ENCODE data around the gene HFE.

Gene HFE

DNA sequence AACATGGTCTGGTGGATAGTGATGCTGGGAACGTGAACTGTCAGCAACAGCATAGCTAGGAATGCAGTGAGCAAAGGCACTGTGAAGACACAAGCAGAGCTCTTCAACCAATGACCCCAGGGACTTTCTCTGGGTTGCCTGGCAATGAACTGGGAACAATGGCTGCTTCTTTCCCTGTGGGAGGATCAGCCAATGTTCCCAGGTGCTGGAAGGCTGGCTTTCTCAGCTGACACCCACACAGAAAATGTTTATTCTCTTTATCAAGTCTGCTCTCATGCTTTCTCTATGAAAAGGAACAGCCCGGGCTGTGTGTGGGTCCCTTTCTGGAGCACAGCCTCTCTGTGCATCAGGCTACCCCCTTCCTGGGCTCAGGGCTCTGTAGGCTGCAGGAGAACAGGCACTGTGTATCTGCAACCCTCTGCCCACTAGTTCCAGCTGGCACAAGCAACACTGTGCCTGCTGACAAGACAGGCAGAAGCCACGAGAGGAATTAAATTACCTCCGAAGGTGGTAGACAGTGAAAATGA is 54.2 kb downstream of the HFE start:
- CTCF ChIA-PET: no interaction called here
- H3K4me1 ChIP-seq (ENCODE audit: control insufficient read depth, insufficient read depth, low read length): no peaks in the 10 kb centered on the region
- H3K36me3 ChIP-seq (ENCODE audit: control insufficient read depth in 2 of 2, insufficient read depth in 1 of 2, low read length in 2 of 2): no peaks in the 10 kb centered on the region
- no peak overlapping the region for H3K4me3 ChIP-seq (ENCODE audit: low read depth, low read length)
- H3K9me3 ChIP-seq (ENCODE audit: control insufficient read depth, insufficient read depth, low read depth, low read length): no peaks in the 10 kb centered on the region
- TF ChIP-seq ZFHX2 (tag by site-specific recombination; conservative IDR thresholded peaks at IDR 0.05) (peak; percentile 26), ZNF112 (tag by site-specific recombination; IDR thresholded peaks at IDR 0.05) (no peak), ZNF48 (tag by site-specific recombination; IDR thresholded peaks at IDR 0.05) (no peak), ZNF366 (tag by site-specific recombination; conservative IDR thresholded peaks at IDR 0.05) (no peak), EGR2 (tag by site-specific recombination; IDR thresholded peaks at IDR 0.05; ENCODE audit: low read depth) (peak; percentile 22; the same call in 1 of the 2 replicates)
- POLR2A ChIA-PET: interaction anchor here (1.0 to 2.3 kb wide), 3 partner anchors 9 to 18 kb away, joined by 4 to 12 read pairs (median 11); a partner anchor contains a TSS
- no peak overlapping the region for H3K27ac ChIP-seq (ENCODE audit: extremely low read depth, low read depth, low read length)

DNA sequence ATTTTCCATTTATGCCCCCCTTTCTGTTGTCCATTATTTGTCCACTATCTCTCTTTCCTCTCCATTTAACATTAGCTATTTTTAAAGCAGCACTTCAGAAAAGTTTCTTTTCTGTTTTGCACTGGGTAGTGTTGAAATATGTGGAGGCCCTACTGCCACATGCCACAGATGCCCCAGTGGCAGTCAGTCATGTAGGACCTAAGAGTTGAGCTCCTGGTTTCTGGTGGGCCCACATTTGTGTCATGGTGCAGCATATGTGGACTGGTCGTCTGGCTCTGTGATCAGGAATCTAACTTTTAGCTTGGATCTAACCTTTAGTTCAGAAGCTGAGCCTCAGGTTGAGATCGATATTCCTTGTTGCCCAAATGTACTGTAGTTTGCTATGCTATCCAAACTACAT is 54.8 kb downstream of the HFE start:
- Histone ChIP-seq H3K4me3 (ENCODE audit: low read depth, low read length) (no peak overlapping the region), H3K4me1 (ENCODE audit: control insufficient read depth, insufficient read depth, low read length) (no peaks in the 10 kb centered on the region), H3K36me3 (ENCODE audit: control insufficient read depth in 2 of 2, insufficient read depth in 1 of 2, low read length in 2 of 2) (no peaks in the 10 kb centered on the region), H3K27ac (ENCODE audit: extremely low read depth, low read depth, low read length) (no peak overlapping the region), H3K9me3 (ENCODE audit: control insufficient read depth, insufficient read depth, low read depth, low read length) (no peaks in the 10 kb centered on the region)
- POLR2A ChIA-PET: interaction anchor here (1.0 to 2.3 kb wide), 3 partner anchors 9 to 18 kb away, joined by 4 to 12 read pairs (median 11); a partner anchor contains a TSS
- TF ChIP-seq ZNF610 (tag by site-specific recombination; IDR thresholded peaks at IDR 0.05; ENCODE audit: borderline replicate concordance): no peak
- TF ChIP-seq ZNF600 (tag by site-specific recombination; IDR thresholded peaks at IDR 0.05): no peak
- no peak for TF ChIP-seq ZNF701 (tag by site-specific recombination; IDR thresholded peaks at IDR 0.05)
- TF ChIP-seq ZNF311 (tag by site-specific recombination; IDR thresholded peaks at IDR 0.05; ENCODE audit: borderline replicate concordance): no peak
- TF ChIP-seq ZNF629 (tag by site-specific recombination; IDR thresholded peaks at IDR 0.05): no peak
- TF ChIP-seq, protein P1, sequence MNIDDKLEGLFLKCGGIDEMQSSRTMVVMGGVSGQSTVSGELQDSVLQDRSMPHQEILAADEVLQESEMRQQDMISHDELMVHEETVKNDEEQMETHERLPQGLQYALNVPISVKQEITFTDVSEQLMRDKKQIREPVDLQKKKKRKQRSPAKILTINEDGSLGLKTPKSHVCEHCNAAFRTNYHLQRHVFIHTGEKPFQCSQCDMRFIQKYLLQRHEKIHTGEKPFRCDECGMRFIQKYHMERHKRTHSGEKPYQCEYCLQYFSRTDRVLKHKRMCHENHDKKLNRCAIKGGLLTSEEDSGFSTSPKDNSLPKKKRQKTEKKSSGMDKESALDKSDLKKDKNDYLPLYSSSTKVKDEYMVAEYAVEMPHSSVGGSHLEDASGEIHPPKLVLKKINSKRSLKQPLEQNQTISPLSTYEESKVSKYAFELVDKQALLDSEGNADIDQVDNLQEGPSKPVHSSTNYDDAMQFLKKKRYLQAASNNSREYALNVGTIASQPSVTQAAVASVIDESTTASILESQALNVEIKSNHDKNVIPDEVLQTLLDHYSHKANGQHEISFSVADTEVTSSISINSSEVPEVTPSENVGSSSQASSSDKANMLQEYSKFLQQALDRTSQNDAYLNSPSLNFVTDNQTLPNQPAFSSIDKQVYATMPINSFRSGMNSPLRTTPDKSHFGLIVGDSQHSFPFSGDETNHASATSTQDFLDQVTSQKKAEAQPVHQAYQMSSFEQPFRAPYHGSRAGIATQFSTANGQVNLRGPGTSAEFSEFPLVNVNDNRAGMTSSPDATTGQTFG (tag by site-specific recombination; IDR thresholded peaks at IDR 0.05; ENCODE audit: borderline replicate concordance): no peak
- CTCF ChIA-PET: no interaction called here
